ENCODE measurements around the gene MSRB1.

The MSRB1 gene

GRCh38 chr16:1913327-1914083 is 29.5 kb downstream of the MSRB1 start:
- DNase-seq (ENCODE audit: low read depth): no peak
- H3K4me3 ChIP-seq (ENCODE audit: low read depth, low read length): no peak overlapping the region
- no peak for TF ChIP-seq CTCF (IDR thresholded peaks at IDR 0.05; ENCODE audit: low read depth, low read length, missing control alignments)

- no peak for TF ChIP-seq CTCF (IDR thresholded peaks at IDR 0.05; ENCODE audit: low read depth, low read length, missing control alignments)
- H3K4me3 ChIP-seq (ENCODE audit: low read depth, low read length): no peak overlapping the region
- DNase-seq (ENCODE audit: low read depth): no peak
Observed at GRCh38 chr16:1912215-1912543, 30.8 kb downstream of the MSRB1 start.

GRCh38 chr16:1911467-1912214 is 31.4 kb downstream of the MSRB1 start:
- DNase-seq (ENCODE audit: low read depth): no peak
- no peak for TF ChIP-seq CTCF (IDR thresholded peaks at IDR 0.05; ENCODE audit: low read depth, low read length, missing control alignments)
- no peak overlapping the region for H3K4me3 ChIP-seq (ENCODE audit: low read depth, low read length)

GRCh38 chr16:1909561-1910231 is 33.3 kb downstream of the MSRB1 start:
- H3K4me3 ChIP-seq (ENCODE audit: low read depth, low read length): no peak overlapping the region
- no peak for TF ChIP-seq CTCF (IDR thresholded peaks at IDR 0.05; ENCODE audit: low read depth, low read length, missing control alignments)
- no peak for DNase-seq (ENCODE audit: low read depth)

- TF ChIP-seq CTCF (IDR thresholded peaks at IDR 0.05; ENCODE audit: low read depth, low read length, missing control alignments): no peak
- no peak overlapping the region for H3K4me3 ChIP-seq (ENCODE audit: low read depth, low read length)
- no peak for DNase-seq (ENCODE audit: low read depth)
Observed at GRCh38 chr16:1908983-1909382, 34.0 kb downstream of the MSRB1 start.

- no peak for TF ChIP-seq CTCF (IDR thresholded peaks at IDR 0.05; ENCODE audit: low read depth, low read length, missing control alignments)
- no peak overlapping the region for H3K4me3 ChIP-seq (ENCODE audit: low read depth, low read length)
- DNase-seq (ENCODE audit: low read depth): no peak
Observed at GRCh38 chr16:1908184-1908583, 34.8 kb downstream of the MSRB1 start.
